NCI-H1092 treated with DMSO at 0.1 percent for 48 hours (cell line): ENCODE measurements around the gene GSK3A.

Experiments used
- DNase-seq: peaks from one replicate; lab custom pipeline; 2025; lab: John Stamatoyannopoulos, UW

The GSK3A gene

GRCh38 chr19:42199440-42200115 lies 42.8 kb downstream of the GSK3A start:
- no peak for DNase-seq

- DNase-seq, result no peak
Observed at GRCh38 chr19:42198676-42199439, 43.5 kb downstream of the GSK3A start.

GRCh38 chr19:42197375-42197817 lies 45.0 kb downstream of the GSK3A start:
- DNase-seq, result no peak

- no peak for DNase-seq
Observed at GRCh38 chr19:42196011-42197001, 46.1 kb downstream of the GSK3A start.

- no peak for DNase-seq
Observed at GRCh38 chr19:42193706-42194105, 48.7 kb downstream of the GSK3A start.

GRCh38 chr19:42193294-42193693 lies 49.1 kb downstream of the GSK3A start:
- no peak for DNase-seq

GRCh38 chr19:42191855-42192254 lies 50.5 kb downstream of the GSK3A start:
- DNase-seq, result peak; percentile 12

- no peak for DNase-seq
Observed at GRCh38 chr19:42191330-42191729, 51.1 kb downstream of the GSK3A start.

- DNase-seq, result no peak
Observed at GRCh38 chr19:42189133-42189532, 53.3 kb downstream of the GSK3A start.

GRCh38 chr19:42188665-42189064 lies 53.7 kb downstream of the GSK3A start:
- no peak for DNase-seq

GRCh38 chr19:42185277-42185676 lies 57.1 kb downstream of the GSK3A start:
- no peak for DNase-seq

GRCh38 chr19:42184401-42184861 lies 58.0 kb downstream of the GSK3A start:
- peak; percentile 64 for DNase-seq
